IMR-90 (cell line): ENCODE measurements around the gene IL31RA. TPM values are rescaled to one million over a fixed set of nuclear protein-coding genes. Genes with fewer than 3 reads are reported as not detected.

Source experiments
- ATAC-seq: fragments of 200-7000 bp; cut with Tn5 transposase; 2 replicates; pipeline ENCODE4 v1.9.1; 2020; ENCODE audit warnings: low read depth, mild to moderate bottlenecking, moderate library complexity
- BruUV-seq: library from RNA; stranded (reverse); fragments of 400-500 nt; replicated peaks from 2 replicates; lab custom pipeline; 2021; lab: Mats Ljungman, UMichigan
- CTCF ChIA-PET: fragments of 300-600 bp; formaldehyde crosslinking; extraction: SDS; loops from one replicate; lab custom pipeline; 2021; ENCODE audit warnings: antibody characterized with exemption; lab: Yijun Ruan, JAX
- POLR2A ChIA-PET: fragments of 300-600 bp; sonication (Branson Sonifier 250); formaldehyde crosslinking; loops from one replicate; lab custom pipeline; 2022; ENCODE audit warnings: antibody characterized with exemption; ENCODE audit not compliant: unreplicated experiment; lab: Charles Lee
- DNase-seq: peaks from one replicate; pipeline ENCODE4 v3.0.0; 2013
- H2AFZ ChIP-seq: replicated peaks from 2 replicates; pipeline ENCODE3; 2013; ENCODE audit warnings: low read length, mild to moderate bottlenecking; ENCODE audit not compliant: poor library complexity
- H2AK5ac ChIP-seq: 2 replicates; pipeline ENCODE4 v1.6.1; 2013; ENCODE audit warnings: low read depth, low read length, inconsistent platforms
- H2AK9ac ChIP-seq: replicated peaks from 2 replicates; pipeline ENCODE3; 2013; ENCODE audit warnings: mild to moderate bottlenecking, low read depth, low read length, moderate library complexity; ENCODE audit not compliant: poor library complexity
- H2BK120ac ChIP-seq: 2 replicates; pipeline ENCODE4 v1.6.1; 2013; ENCODE audit warnings: low read depth, low read length, inconsistent platforms
- H2BK15ac ChIP-seq: 3 replicates; pipeline ENCODE4 v1.6.1; 2013; ENCODE audit warnings: low read depth, low read length, inconsistent platforms
- H2BK20ac ChIP-seq: 2 replicates; pipeline ENCODE4 v1.6.1; 2013; ENCODE audit warnings: low read depth, mild to moderate bottlenecking, inconsistent platforms, low read length, moderate library complexity
- H2BK5ac ChIP-seq: 2 replicates; pipeline ENCODE4 v1.6.1; 2013; ENCODE audit warnings: mild to moderate bottlenecking, low read depth, low read length, inconsistent platforms; ENCODE audit not compliant: poor library complexity, severe bottlenecking
- H3K14ac ChIP-seq: replicated peaks from 2 replicates; pipeline ENCODE4 v1.6.1; 2013; ENCODE audit warnings: low read depth, low read length, inconsistent platforms
- H3K18ac ChIP-seq: 2 replicates; pipeline ENCODE4 v1.6.1; 2013; ENCODE audit warnings: low read depth, low read length, control low read depth
- H3K23ac ChIP-seq: 2 replicates; pipeline ENCODE4 v1.6.1; 2013; ENCODE audit warnings: low read depth, low read length, inconsistent platforms
- H3K27ac ChIP-seq: 2 replicates; pipeline ENCODE4 v1.5.1; 2013; ENCODE audit warnings: mild to moderate bottlenecking, control low read depth, low read length; ENCODE audit not compliant: insufficient read depth
- H3K27me3 ChIP-seq: 2 replicates; pipeline ENCODE4 v1.6.1; 2013; ENCODE audit warnings: low read length; ENCODE audit not compliant: control insufficient read depth, insufficient read depth
- H3K36me3 ChIP-seq: 2 replicates; pipeline ENCODE4 v1.6.1; 2013; ENCODE audit warnings: low read length, mixed read lengths; ENCODE audit not compliant: control insufficient read depth, insufficient read depth
- H3K4ac ChIP-seq: 2 replicates; pipeline ENCODE4 v1.6.1; 2013; ENCODE audit warnings: low read depth, low read length, inconsistent platforms
- H3K4me1 ChIP-seq: 2 replicates; pipeline ENCODE4 v1.6.1; 2013; ENCODE audit warnings: low read length, mixed read lengths; ENCODE audit not compliant: control insufficient read depth, insufficient read depth
- H3K4me2 ChIP-seq: 2 replicates; pipeline ENCODE4 v1.6.1; 2013; ENCODE audit warnings: low read depth, mild to moderate bottlenecking, control low read depth, low read length, moderate library complexity
- H3K4me3 ChIP-seq: 2 replicates; pipeline ENCODE4 v1.5.1; 2013; ENCODE audit warnings: low read depth, mild to moderate bottlenecking, control low read depth, low read length, moderate library complexity; ENCODE audit not compliant: insufficient read depth
- H3K56ac ChIP-seq: 2 replicates; pipeline ENCODE4 v1.6.1; 2013; ENCODE audit warnings: low read length, inconsistent platforms; ENCODE audit not compliant: insufficient read depth; ENCODE audit errors: extremely low read depth
- H3K79me1 ChIP-seq, 2 experiments: 2 replicates each; pipeline ENCODE4 v1.6.1; 2013; ENCODE audit warnings: low read length in 2 of 2, inconsistent platforms in 1 of 2, low read depth in 1 of 2
- H3K9ac ChIP-seq: 2 replicates; pipeline ENCODE4 v1.6.1; 2013; ENCODE audit warnings: low read depth, low read length, control low read depth
- H3K9me1 ChIP-seq: 2 replicates; pipeline ENCODE4 v1.6.1; 2013; ENCODE audit warnings: low read length, inconsistent platforms; ENCODE audit not compliant: insufficient read depth
- H3K9me3 ChIP-seq: 2 replicates; pipeline ENCODE4 v1.6.1; 2013; ENCODE audit warnings: low read length; ENCODE audit not compliant: control insufficient read depth, insufficient read depth
- H4K20me1 ChIP-seq: 2 replicates; pipeline ENCODE4 v1.6.1; 2013; ENCODE audit warnings: low read length, inconsistent platforms; ENCODE audit not compliant: insufficient read depth
- H4K5ac ChIP-seq: 2 replicates; pipeline ENCODE4 v1.6.1; 2013; ENCODE audit warnings: mild to moderate bottlenecking, low read depth, low read length, control low read depth
- H4K8ac ChIP-seq, 2 experiments: 2 replicates each; pipeline ENCODE4 v1.6.1; 2013; ENCODE audit warnings: low read depth in 2 of 2, low read length in 2 of 2, control low read depth in 1 of 2, inconsistent platforms in 1 of 2
- H4K91ac ChIP-seq: 2 replicates; pipeline ENCODE4 v1.6.1; 2013; ENCODE audit warnings: low read depth, low read length, inconsistent platforms; ENCODE audit not compliant: insufficient read depth
- BHLHE40 ChIP-seq: fragments of 150-350 bp; IDR thresholded peaks from 2 replicates; pipeline ENCODE4 v1.6.1; 2016; ENCODE audit warnings: mild to moderate bottlenecking, low read depth, low read length
- CEBPB ChIP-seq: IDR thresholded peaks from 2 replicates; pipeline ENCODE4 v1.6.1; 2012; ENCODE audit warnings: low read depth, low read length, improper control_type of control experiment
- CHD1 ChIP-seq: IDR thresholded peaks from 2 replicates; pipeline ENCODE4 v1.6.1; 2012; ENCODE audit warnings: low read depth, low read length, improper control_type of control experiment
- MXI1 ChIP-seq: IDR thresholded peaks from 2 replicates; pipeline ENCODE4 v1.6.1; 2012; ENCODE audit warnings: low read depth, mild to moderate bottlenecking, low read length, moderate library complexity, borderline replicate concordance
- NFE2L2 ChIP-seq: fragments of 150-350 bp; IDR thresholded peaks from 2 replicates; pipeline ENCODE4 v1.6.1; 2016; ENCODE audit warnings: low read depth, mild to moderate bottlenecking, low read length
- POLR2A ChIP-seq: IDR thresholded peaks from 2 replicates; pipeline ENCODE4 v1.6.1; 2012; ENCODE audit warnings: mild to moderate bottlenecking, low read depth, low read length
- RAD21 ChIP-seq: IDR thresholded peaks from 2 replicates; pipeline ENCODE4 v1.6.1; 2012; ENCODE audit warnings: low read length, improper control_type of control experiment
- RCOR1 ChIP-seq: IDR thresholded peaks from 2 replicates; pipeline ENCODE4 v1.6.1; 2012; ENCODE audit warnings: mild to moderate bottlenecking, low read length, improper control_type of control experiment; ENCODE audit not compliant: insufficient replicate concordance
- RFX5 ChIP-seq: IDR thresholded peaks from 2 replicates; pipeline ENCODE4 v1.8.0; 2012; ENCODE audit warnings: low read depth, mild to moderate bottlenecking, low read length, moderate library complexity
- WGBS, 2 experiments: methylation state at CpG; one replicate each; pipeline versions ENCODE4 v1.1.5 to v1.1.7; 2013; ENCODE audit warnings: missing lambda C conversion rate in 2 of 2; ENCODE audit not compliant: insufficient read length in 1 of 2; ENCODE audit errors: extremely low coverage in 2 of 2; 5-methylcytosine and 5-hydroxymethylcytosine counted together
- dilution Hi-C: fragments of 300-500 bp; cut with HindIII; formaldehyde crosslinking; loops from one replicate; pipeline ENCODE4 v1.14.3; 2018; ENCODE audit warnings: low sequenced_read_pairs; ENCODE audit not compliant: unreplicated experiment
- in situ Hi-C: fragments of 300-500 bp; cut with MboI; formaldehyde crosslinking; loops from 3 replicates; pipeline ENCODE4 v1.14.3; 2019; ENCODE audit warnings: low sequenced_read_pairs, inconsistent platforms, mixed read lengths
- intact Hi-C: fragments of 100-400 bp; cut with micrococcal nuclease; formaldehyde crosslinking; loops from 2 replicates; pipeline ENCODE4 v1.10.0; 2022
- polyA plus RNA-seq, 3 experiments: library from polyadenylated mRNA; depleted of rRNA; stranded (reverse); fragments of >200 nt; gene quantifications; 2 replicates each; pipeline ENCODE4 v1.2.3, GENCODE V29; 2012; ENCODE audit warnings: low replicate concordance in 1 of 3
- total RNA-seq: library from RNA; depleted of rRNA; stranded (reverse); fragments of >200 nt; gene quantifications from 2 replicates; pipeline ENCODE4 v1.2.3, GENCODE V29; 2012
- TF ChIP-seq, protein P1 (sequence below): fragments of 150-350 bp; IDR thresholded peaks from 2 replicates; pipeline ENCODE4 v1.6.1; 2016; ENCODE audit warnings: low read depth, mild to moderate bottlenecking, low read length, moderate library complexity, borderline replicate concordance

IL31RA gene
- total and polyA plus RNA-seq, 2 of the 4 experiments (the other 2 are of a cell fraction), result 0.39 to 0.90 TPM

DNA sequence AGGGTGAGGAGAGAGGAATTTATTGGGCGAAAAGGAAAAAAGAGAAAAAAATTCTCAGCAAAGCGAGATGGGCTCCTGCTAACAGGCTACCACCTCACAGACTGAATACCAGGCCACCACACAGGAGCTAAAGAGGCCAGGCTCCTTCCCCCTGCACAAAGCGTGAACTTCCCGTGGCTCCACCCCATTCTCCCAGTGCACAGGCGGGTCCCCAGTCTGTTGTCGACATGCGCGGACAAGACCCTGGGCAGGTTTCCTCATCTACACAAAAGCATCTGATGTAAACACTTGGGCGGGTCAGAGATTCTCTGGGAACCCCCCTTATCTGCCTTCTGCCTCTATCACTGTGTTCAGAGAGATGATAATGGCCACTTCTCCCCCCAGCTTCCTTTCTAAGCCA, 34.2 kb downstream of the IL31RA start:
- Histone ChIP-seq H3K23ac (no peak overlapping the region), H4K20me1 (no peaks in the 10 kb centered on the region), H2AK5ac (no peak overlapping the region), H3K27ac (no peak overlapping the region), H2AFZ (no peak overlapping the region), H3K4me3 (no peak overlapping the region), H2BK120ac (no peak overlapping the region), H2AK9ac (no peak overlapping the region), H3K56ac (no peak overlapping the region), H3K4ac (no peak overlapping the region), H3K9me3 (no peaks in the 10 kb centered on the region), H3K79me1 (no peaks in the 10 kb centered on the region), H3K9ac (no peak overlapping the region), H2BK20ac (no peak overlapping the region), H3K14ac (no peak overlapping the region), H2BK15ac (no peak overlapping the region), H3K4me1 (peaks cover 3% of the 10 kb centered on the region; the same call in 1 of the 2 replicates), H3K18ac (no peak overlapping the region), H4K5ac (no peak overlapping the region), H3K36me3 (no peaks in the 10 kb centered on the region), H2BK5ac (no peak overlapping the region), H3K9me1 (no peaks in the 10 kb centered on the region), H3K27me3 (no peaks in the 10 kb centered on the region), H4K91ac (no peak overlapping the region), H3K4me2 (no peak overlapping the region), H4K8ac (no peak overlapping the region)
- intact Hi-C loops (no loop called here), dilution Hi-C loops (no loop called here), in situ Hi-C loops (no loop called here)
- ChIA-PET CTCF (no interaction called here), POLR2A (no interaction called here)
- ATAC-seq, result no peak
- no peak for TF ChIP-seq RCOR1
- TF ChIP-seq CEBPB, result no peak
- TF ChIP-seq RFX5, result no peak
- no peak for TF ChIP-seq RAD21
- TF ChIP-seq BHLHE40, result no peak
- TF ChIP-seq NFE2L2, result no peak
- TF ChIP-seq MXI1, result no peak
- TF ChIP-seq POLR2A, result no peak
- no peak for TF ChIP-seq CHD1
- TF ChIP-seq, protein P1, sequence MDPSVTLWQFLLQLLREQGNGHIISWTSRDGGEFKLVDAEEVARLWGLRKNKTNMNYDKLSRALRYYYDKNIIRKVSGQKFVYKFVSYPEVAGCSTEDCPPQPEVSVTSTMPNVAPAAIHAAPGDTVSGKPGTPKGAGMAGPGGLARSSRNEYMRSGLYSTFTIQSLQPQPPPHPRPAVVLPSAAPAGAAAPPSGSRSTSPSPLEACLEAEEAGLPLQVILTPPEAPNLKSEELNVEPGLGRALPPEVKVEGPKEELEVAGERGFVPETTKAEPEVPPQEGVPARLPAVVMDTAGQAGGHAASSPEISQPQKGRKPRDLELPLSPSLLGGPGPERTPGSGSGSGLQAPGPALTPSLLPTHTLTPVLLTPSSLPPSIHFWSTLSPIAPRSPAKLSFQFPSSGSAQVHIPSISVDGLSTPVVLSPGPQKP, result no peak
- WGBS, 2 experiments, result 100% methylated on average over 4 of the region's 9 CpGs; no CpG with 5 or more reads in 1 of the 2 experiments
- no peak for DNase-seq
- BruUV-seq, result no TSS peak
